ENCODE results near the gene CPN1. TPM values are rescaled to one million over a fixed set of nuclear protein-coding genes. Genes with fewer than 3 reads are reported as not detected.
"Not testable (repeated sequence)": the region's sequence is repeated elsewhere in the genome, so short reads cannot be mapped to it uniquely, and the experiment has no call there.

Gene CPN1
- total RNA-seq, 3 donors from 2014 or later (not counting 1 experiment from before 2014, with no cell fraction given) = not detected

DNA sequence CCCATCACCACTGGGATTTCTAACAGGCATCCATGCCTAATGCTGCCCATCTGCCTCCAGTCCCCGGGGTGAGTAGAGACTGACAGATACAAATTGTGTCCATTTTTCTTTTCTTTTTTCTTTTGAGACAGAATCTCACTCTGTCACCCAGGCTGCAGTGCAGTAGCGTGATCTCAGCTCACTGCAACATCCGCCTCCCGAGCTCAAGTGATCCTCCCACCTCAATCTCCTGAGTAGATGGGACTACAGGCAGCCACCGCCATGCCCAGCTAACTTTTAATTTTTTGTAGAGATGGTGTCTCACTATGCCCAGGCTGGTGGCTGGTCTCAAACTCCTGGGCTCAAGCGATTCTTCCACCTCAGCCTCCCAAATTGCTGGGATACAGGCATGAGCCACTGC, 7.6 kb upstream of the CPN1 start:
- H3K27ac ChIP-seq (ENCODE audit: low read length) = no peak overlapping the region
- H3K27ac Mint-ChIP-seq = no peak overlapping the region
- no peaks in the 10 kb centered on the region for H3K9me3 ChIP-seq (ENCODE audit: control insufficient read depth, insufficient read depth, low read length)
- no peak for DNase-seq
- no peaks in the 10 kb centered on the region for H3K36me3 Mint-ChIP-seq
- no peak for ATAC-seq
- TF ChIP-seq, protein P1, sequence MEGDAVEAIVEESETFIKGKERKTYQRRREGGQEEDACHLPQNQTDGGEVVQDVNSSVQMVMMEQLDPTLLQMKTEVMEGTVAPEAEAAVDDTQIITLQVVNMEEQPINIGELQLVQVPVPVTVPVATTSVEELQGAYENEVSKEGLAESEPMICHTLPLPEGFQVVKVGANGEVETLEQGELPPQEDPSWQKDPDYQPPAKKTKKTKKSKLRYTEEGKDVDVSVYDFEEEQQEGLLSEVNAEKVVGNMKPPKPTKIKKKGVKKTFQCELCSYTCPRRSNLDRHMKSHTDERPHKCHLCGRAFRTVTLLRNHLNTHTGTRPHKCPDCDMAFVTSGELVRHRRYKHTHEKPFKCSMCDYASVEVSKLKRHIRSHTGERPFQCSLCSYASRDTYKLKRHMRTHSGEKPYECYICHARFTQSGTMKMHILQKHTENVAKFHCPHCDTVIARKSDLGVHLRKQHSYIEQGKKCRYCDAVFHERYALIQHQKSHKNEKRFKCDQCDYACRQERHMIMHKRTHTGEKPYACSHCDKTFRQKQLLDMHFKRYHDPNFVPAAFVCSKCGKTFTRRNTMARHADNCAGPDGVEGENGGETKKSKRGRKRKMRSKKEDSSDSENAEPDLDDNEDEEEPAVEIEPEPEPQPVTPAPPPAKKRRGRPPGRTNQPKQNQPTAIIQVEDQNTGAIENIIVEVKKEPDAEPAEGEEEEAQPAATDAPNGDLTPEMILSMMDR (IDR thresholded peaks at IDR 0.05) = no peak
- no peaks in the 10 kb centered on the region for H3K4me1 ChIP-seq (ENCODE audit: control insufficient read depth, insufficient read depth, low read length)
- intact Hi-C loops (cut with micrococcal nuclease) = no loop called here
- H3K27me3 ChIP-seq (ENCODE audit: control insufficient read depth, insufficient read depth, low read length) = no peaks in the 10 kb centered on the region
- H3K4me3 Mint-ChIP-seq = no peak overlapping the region
- WGBS (ENCODE audit: insufficient coverage) = 92% methylated on average over 6 of the region's 6 CpGs
- peaks cover 7 to 17% of the 10 kb centered on the region in 2 donors for H3K27me3 Mint-ChIP-seq (ENCODE audit: low read depth in 2 of 2)
- no peaks in the 10 kb centered on the region for H3K4me1 Mint-ChIP-seq
- H3K9me3 Mint-ChIP-seq = no peaks in the 10 kb centered on the region
- no peaks in the 10 kb centered on the region for H3K36me3 ChIP-seq (ENCODE audit: control insufficient read depth, insufficient read depth, low read length)
- H3K4me3 ChIP-seq (ENCODE audit: low read length) = no peak overlapping the region

- DNase-seq; H3K27ac Mint-ChIP-seq; H3K4me1 ChIP-seq (ENCODE audit: control insufficient read depth, insufficient read depth, low read length); H3K27me3 ChIP-seq (ENCODE audit: control insufficient read depth, insufficient read depth, low read length); ATAC-seq; H3K4me3 ChIP-seq (ENCODE audit: low read length); H3K36me3 Mint-ChIP-seq; intact Hi-C loops (cut with micrococcal nuclease); H3K4me3 Mint-ChIP-seq; H3K4me1 Mint-ChIP-seq; H3K36me3 ChIP-seq (ENCODE audit: control insufficient read depth, insufficient read depth, low read length); H3K9me3 ChIP-seq (ENCODE audit: control insufficient read depth, insufficient read depth, low read length); H3K27ac ChIP-seq (ENCODE audit: low read length); H3K9me3 Mint-ChIP-seq: not testable (repeated sequence)
- WGBS (ENCODE audit: insufficient coverage) = 79% methylated on average over 5 of the region's 5 CpGs
- peaks cover 13 to 25% of the 10 kb centered on the region in 2 donors for H3K27me3 Mint-ChIP-seq (ENCODE audit: low read depth in 2 of 2)
Observed at GRCh38 chr10:100086708-100087107, 5.0 kb upstream of the CPN1 start.

DNA sequence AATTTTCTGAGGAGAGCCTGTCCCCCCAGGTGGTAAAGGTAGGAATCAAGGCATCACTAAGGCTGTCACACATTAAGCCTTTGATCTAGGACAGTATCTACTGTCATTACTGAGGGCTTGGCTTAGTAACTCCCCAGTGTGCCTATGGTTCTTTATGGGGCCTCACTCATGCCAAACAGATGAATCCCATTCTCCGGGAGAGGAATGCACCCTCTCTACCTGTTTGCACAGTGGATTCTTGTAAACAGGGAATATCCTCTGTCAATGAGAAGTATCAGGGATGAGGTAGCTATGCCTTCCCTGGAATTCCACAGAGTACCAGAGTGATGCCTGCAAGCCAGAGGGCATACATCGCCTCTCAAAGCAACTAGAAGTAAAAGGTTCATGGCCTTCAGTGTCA, 3.9 kb upstream of the CPN1 start:
- Histone ChIP-seq H3K4me3 (ENCODE audit: low read length) (no peak overlapping the region), H3K4me1 (ENCODE audit: control insufficient read depth, insufficient read depth, low read length) (no peaks in the 10 kb centered on the region), H3K36me3 (ENCODE audit: control insufficient read depth, insufficient read depth, low read length) (no peaks in the 10 kb centered on the region), H3K9me3 (ENCODE audit: control insufficient read depth, insufficient read depth, low read length) (no peaks in the 10 kb centered on the region), H3K27me3 (ENCODE audit: control insufficient read depth, insufficient read depth, low read length) (no peaks in the 10 kb centered on the region), H3K27ac (ENCODE audit: low read length) (no peak overlapping the region)
- Mint-ChIP-seq H3K9me3 (no peaks in the 10 kb centered on the region), H3K4me1 (no peaks in the 10 kb centered on the region), H3K4me3 (no peak overlapping the region), H3K27ac (no peak overlapping the region), H3K27me3 (ENCODE audit: low read depth in 2 of 2) (peaks cover 14 to 26% of the 10 kb centered on the region in 2 donors), H3K36me3 (no peaks in the 10 kb centered on the region)
- ATAC-seq (no peak), DNase-seq (no peak)
- intact Hi-C loops (cut with micrococcal nuclease) = no loop called here
- TF ChIP-seq, protein P1 (IDR thresholded peaks at IDR 0.05) = no peak
- WGBS (ENCODE audit: insufficient coverage) = 81% methylated on average over 2 of the region's 2 CpGs

DNA sequence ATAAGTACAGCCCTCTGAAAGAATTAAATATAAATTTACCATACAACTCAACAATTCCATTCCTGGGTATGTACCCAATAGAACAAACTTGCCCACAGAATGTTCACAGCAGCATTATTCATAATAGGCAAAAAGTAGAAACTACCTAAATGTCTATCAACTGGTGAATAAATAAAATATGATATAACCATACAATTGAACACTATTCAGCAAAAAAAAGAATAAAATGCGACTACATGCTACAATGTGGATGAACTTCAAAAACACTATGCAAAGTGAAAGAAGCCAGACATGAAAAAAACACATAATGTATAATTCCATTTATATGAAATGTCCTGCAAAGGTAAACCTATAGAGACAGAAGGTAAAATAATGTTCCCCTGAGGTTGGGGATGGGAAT, 2.0 kb upstream of the CPN1 start:
- Histone ChIP-seq H3K36me3 (ENCODE audit: control insufficient read depth, insufficient read depth, low read length) (no peaks in the 10 kb centered on the region), H3K9me3 (ENCODE audit: control insufficient read depth, insufficient read depth, low read length) (no peaks in the 10 kb centered on the region), H3K27ac (ENCODE audit: low read length) (no peak overlapping the region), H3K4me1 (ENCODE audit: control insufficient read depth, insufficient read depth, low read length) (no peaks in the 10 kb centered on the region), H3K4me3 (ENCODE audit: low read length) (no peak overlapping the region), H3K27me3 (ENCODE audit: control insufficient read depth, insufficient read depth, low read length) (no peaks in the 10 kb centered on the region)
- intact Hi-C loops (cut with micrococcal nuclease) = no loop called here
- ATAC-seq (no peak), DNase-seq (no peak)
- H3K4me1 Mint-ChIP-seq = no peaks in the 10 kb centered on the region
- no peaks in the 10 kb centered on the region for H3K9me3 Mint-ChIP-seq
- H3K27ac Mint-ChIP-seq = no peak overlapping the region
- no CpG with 5 or more reads among the region's 1 CpG for WGBS (ENCODE audit: insufficient coverage)
- H3K36me3 Mint-ChIP-seq = no peaks in the 10 kb centered on the region
- H3K27me3 Mint-ChIP-seq (ENCODE audit: low read depth in 2 of 2) = peaks cover 21 to 22% of the 10 kb centered on the region in 2 donors
- TF ChIP-seq, protein P1 (IDR thresholded peaks at IDR 0.05) = no peak
- H3K4me3 Mint-ChIP-seq = no peak overlapping the region

GRCh38 chr10:100082276-100082675, 607 bp upstream of the CPN1 start:
- H3K4me3 Mint-ChIP-seq; H3K36me3 ChIP-seq (ENCODE audit: control insufficient read depth, insufficient read depth, low read length); ATAC-seq; intact Hi-C loops (cut with micrococcal nuclease); H3K4me1 Mint-ChIP-seq; H3K36me3 Mint-ChIP-seq; H3K4me1 ChIP-seq (ENCODE audit: control insufficient read depth, insufficient read depth, low read length); H3K27ac ChIP-seq (ENCODE audit: low read length); H3K27ac Mint-ChIP-seq; H3K27me3 ChIP-seq (ENCODE audit: control insufficient read depth, insufficient read depth, low read length); H3K4me3 ChIP-seq (ENCODE audit: low read length); DNase-seq; H3K9me3 Mint-ChIP-seq; H3K9me3 ChIP-seq (ENCODE audit: control insufficient read depth, insufficient read depth, low read length): not testable (repeated sequence)
- H3K27me3 Mint-ChIP-seq (ENCODE audit: low read depth in 2 of 2) = peaks cover 21 to 22% of the 10 kb centered on the region in 2 donors
